DMS79 treated with DMSO at 0.1 percent for 48 hours (cell line): ENCODE measurements around the gene SLC38A1.
"Not testable (repeated sequence)": the region's sequence is repeated elsewhere in the genome, so short reads cannot be mapped to it uniquely, and the experiment has no call there.

Experiments
- DNase-seq: peaks from one replicate; lab custom pipeline; 2025; lab: John Stamatoyannopoulos, UW

SLC38A1 gene

GRCh38 chr12:46264057-46264456 lies 4.8 kb downstream of the SLC38A1 start:
- no peak for DNase-seq

DNA sequence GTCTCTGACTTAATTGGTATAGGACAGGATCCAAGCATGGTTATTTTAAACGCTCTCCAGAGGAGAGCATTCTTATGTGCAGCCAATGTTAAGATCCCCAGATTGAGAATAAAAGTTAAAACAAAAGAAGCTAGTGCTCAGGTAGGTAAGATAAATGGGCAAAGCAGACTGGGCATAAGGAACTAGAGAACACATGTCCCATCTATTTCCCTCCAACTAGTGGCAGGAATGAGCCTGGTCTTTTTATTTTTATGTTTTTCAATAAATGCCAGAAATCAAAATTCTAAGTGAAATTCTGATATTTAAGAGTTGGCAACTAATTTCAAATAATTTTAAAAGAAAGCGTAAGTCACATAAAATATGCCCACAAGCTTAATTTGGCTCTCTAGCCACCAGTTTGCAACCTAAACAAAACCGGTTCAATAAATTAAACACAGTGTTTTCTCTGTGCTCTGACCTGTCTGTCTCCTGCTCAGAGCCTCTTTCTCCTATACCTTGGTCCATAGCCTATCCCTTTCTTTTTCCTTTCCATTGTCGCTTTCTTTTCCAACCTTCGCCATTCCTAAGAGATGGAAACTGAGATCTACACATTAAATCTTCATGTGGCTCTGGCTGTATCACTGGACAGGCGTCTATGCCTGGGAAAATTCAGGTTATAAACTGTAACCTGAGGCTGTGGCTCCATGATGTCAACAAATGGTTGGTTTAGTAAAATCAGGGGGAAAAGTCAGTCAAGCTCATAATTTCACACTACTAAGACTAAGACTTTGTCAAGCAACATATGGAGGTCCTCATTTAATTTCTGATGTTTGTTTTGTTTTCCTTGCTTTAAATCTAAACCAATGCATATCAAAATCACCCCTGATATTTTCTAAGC lies 5.5 kb downstream of the SLC38A1 start:
- DNase-seq: no peak

- no peak for DNase-seq
These were observed 7.2 kb downstream of the SLC38A1 start for GRCh38 chr12:46261646-46262045.

DNA sequence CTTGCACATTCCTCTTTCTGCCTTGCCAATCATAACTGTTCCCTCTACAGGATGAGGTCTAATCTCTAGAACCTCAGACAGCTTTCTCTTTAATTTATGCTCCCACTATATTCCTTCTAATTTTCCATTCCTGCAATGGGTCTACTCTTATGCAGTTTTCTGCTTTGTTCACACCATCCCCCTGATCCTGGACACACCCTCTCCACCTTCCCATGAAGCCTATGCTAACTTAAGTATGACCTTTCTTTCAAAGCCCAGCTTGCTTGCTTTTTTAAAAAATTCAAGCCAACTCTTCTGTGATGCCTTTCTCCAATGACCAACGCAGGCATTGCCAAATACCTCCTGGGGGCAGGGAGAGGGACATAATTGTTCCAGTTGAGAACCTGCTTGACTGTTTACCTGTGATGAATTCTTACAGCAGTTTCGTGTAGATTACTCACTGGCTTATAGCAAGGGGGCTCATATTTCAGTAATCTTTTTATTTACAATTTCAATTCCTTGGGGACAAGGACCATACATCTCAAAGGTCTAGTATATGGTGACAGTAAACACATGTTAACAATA lies 7.8 kb downstream of the SLC38A1 start:
- no peak for DNase-seq

GRCh38 chr12:46260124-46260912 lies 8.5 kb downstream of the SLC38A1 start:
- DNase-seq: no peak

DNA sequence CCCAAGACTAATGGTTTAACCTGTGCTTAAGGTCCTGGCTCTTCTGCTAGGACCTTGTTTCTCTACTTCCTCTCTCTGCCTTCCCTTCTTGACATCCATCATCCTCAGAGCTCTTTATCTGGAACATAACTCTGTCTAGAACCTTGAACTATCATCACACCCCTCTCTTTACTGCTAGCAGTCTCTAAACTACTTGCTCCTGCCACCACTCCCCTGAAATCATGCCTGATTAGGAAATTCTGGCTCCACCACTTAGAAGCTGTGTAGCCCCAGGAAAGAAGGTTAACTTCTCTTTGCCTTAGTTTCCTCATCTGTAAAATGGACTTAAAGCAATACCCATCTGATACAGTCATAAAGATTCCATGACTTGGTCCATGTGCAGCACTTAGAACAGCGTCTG lies 9.1 kb downstream of the SLC38A1 start:
- DNase-seq: no peak

GRCh38 chr12:46259071-46259470 lies 9.8 kb downstream of the SLC38A1 start:
- no peak for DNase-seq

DNA sequence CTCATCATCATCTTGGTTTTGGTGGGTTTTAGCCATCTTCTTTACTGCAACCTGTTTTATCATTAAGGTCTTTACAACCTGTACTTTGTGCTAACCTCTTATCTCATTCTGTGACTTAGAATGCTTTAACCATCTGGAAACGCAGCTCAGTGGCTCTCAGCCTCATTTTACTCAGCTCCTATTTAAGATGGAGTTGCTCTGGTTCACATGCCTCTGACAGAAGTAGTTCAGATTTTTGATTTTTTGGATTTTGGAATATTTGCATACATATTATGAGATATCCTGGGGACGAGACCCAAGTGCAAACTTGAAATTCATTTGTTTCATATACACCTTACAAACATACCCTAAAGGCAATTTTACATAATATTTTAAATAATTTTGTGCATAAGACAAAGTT lies 10.7 kb downstream of the SLC38A1 start:
- no peak for DNase-seq

- DNase-seq: no peak
These were observed 11.9 kb downstream of the SLC38A1 start for GRCh38 chr12:46256942-46257341.

DNA sequence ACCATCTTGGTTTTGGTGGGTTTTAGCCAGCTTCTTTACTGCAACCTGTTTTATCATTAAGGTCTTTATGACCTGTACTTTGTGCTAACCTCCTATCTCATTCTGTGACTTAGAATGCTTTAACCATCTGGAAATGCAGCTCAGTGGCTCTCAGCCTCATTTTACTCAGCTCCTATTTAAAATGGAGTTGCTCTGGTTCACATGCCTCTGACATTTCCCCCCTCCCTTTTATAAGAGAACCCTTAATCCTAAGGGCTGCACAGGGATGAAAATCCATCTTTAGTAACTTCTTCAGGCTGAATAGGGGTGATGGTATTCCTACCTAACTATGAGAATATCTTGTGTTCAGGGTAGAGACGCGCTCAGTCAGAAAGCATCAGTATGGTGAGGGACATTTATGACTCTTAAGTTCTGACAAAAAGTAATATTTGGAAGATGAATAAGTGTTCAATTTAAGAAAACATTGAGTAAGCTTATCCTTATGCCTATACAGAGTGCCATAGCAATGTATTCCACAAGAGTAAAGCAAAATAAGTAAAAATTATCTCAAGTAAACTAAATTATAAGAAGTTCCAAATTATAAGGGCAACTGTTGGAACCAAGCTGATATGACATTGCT lies 15.2 kb downstream of the SLC38A1 start:
- DNase-seq: no peak

GRCh38 chr12:46251994-46252393 lies 16.8 kb downstream of the SLC38A1 start:
- DNase-seq: not testable (repeated sequence)

DNA sequence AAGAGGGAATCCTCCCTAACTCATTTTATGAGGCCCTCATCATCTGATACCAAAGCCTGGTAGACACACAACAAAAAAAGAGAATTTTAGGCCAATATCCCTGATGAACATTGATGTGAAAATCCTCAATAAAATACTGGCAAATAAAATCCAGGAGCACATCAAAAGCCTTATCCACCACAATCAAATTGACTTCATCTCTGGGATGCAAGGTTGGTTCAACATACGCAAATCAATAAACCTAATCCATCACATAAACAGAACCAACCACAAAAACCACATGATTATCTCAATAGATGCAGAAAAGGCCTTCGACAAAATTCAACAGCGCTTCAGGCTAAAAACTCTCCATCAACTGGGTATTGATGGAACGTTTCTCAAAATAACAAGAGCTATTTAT lies 18.9 kb downstream of the SLC38A1 start:
- not testable (repeated sequence) for DNase-seq

GRCh38 chr12:46246021-46246700 lies 22.7 kb downstream of the SLC38A1 start:
- DNase-seq: no peak

GRCh38 chr12:46244997-46245396 lies 23.8 kb downstream of the SLC38A1 start:
- no peak for DNase-seq

DNA sequence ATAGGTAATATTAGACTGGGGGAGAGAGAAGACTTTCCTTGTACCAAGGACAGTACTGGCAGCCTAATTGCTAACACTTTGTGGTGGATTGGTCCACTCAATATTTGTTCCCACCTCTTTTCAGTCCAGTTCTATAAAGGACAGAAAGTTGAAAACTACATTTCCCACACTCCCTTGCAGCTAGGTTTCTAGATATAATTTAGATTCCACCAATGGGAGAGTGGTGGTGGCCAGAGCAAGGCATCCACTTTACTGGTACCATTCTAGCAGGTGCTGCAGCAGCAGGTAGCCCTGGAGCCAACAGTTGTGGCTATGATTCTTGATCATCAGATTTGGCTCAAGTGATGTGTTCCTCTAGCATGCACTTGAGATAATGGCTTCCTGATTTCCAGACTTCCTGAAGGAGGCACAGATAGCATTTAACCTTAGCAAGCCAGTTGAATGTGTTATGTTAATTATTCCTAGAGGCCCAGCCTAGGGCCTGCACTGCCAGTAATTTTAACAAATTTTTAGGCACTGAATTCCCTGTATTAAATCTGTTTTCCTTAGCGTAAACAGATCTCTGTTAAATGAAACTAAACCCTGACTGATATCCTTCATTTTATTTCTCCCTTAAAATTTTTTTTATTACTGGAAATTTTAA lies 24.4 kb downstream of the SLC38A1 start:
- DNase-seq: no peak

- DNase-seq: no peak
These were observed 26.3 kb downstream of the SLC38A1 start for GRCh38 chr12:46242569-46242968.

- no peak for DNase-seq
These were observed 28.4 kb downstream of the SLC38A1 start for GRCh38 chr12:46240436-46240835.

- no peak for DNase-seq
These were observed 30.0 kb downstream of the SLC38A1 start for GRCh38 chr12:46238821-46239220.

DNA sequence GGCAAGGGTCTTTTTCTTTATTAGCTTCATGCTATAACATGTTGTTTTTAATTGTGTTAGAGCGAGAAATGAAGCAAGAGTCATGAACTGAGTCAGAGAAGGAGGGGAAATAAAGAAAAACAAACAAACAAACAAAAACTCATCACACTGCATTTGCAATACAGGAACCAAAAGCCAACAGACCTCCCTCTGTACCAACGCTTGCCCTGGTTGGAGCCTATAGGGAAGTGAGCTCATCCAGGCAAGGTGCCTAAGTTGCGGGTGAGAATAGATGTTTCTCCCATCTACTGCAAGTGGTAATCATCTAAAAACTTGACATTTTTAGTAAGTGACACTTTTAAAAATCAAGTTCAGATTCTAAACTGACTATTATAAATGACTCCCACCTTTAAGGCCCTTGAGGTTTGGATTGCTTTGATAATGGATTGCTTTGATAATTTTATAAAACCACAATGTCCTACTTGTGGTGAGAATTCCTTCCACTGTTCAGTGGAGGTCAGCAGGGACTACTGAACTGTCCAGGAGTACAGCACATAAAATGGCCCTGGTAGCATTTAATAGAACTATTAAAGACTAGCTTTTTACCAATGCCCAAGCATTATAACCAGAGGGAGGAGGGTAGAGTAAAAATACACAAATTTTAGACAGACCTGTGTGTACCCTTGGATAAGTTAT lies 31.3 kb downstream of the SLC38A1 start:
- no peak for DNase-seq

DNA sequence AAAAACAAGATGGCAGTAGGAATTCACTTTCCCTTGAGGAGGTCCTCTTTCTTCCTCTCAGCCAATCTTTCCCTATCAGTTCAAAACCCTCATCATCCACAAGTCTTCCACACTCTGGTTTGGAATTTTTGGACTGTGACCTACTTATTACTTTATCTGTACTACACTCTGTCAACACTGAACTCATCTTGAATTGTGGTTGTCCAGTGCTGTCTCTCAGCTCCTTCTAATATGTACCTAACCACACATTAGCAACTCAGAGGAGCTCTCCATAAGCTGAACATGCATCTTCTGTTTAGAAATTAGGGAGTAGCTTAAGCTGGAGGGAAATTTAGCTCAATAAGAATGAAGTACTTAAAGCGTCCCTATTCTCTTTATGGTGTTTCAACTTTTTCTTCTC lies 34.8 kb downstream of the SLC38A1 start:
- DNase-seq: no peak

GRCh38 chr12:46233423-46233822 lies 35.4 kb downstream of the SLC38A1 start:
- no peak for DNase-seq
